Upper lobe of left lung (tissue), 6 donors: ENCODE data around the gene PPP1R18. TPM values are rescaled to one million over a fixed set of nuclear protein-coding genes. Genes with fewer than 3 reads are reported as not detected.
"Not testable (repeated sequence)": the region's sequence is repeated elsewhere in the genome, so short reads cannot be mapped to it uniquely, and the experiment has no call there.

Experiments used
- ATAC-seq, 2 donors: fragments of 200-7000 bp; cut with Tn5 transposase; one replicate each; pipeline ENCODE4 v1.9.1; 2022; ENCODE audit warnings: mild to moderate bottlenecking in 2 of 2, moderate library complexity in 2 of 2; ENCODE audit not compliant: low FRiP score in 2 of 2
- DNase-seq, 2 donors: peaks; one replicate each; pipeline ENCODE4 v3.0.0-alpha.2; 2019 to 2020
- H3K27ac ChIP-seq, 4 donors: fragments of 200-600 bp; sonication (generic); one replicate each; pipeline ENCODE4 v1.5.1; 2016 to 2019
- H3K27me3 ChIP-seq, 4 donors: fragments of 200-600 bp; sonication (generic); one replicate each; pipeline ENCODE4 v1.5.1; 2017 to 2019
- H3K36me3 ChIP-seq, 4 donors: fragments of 200-600 bp; sonication (generic); one replicate each; pipeline ENCODE4 v1.5.1; 2016 to 2019
- H3K4me1 ChIP-seq, 4 donors: fragments of 200-600 bp; sonication (generic); one replicate each; pipeline ENCODE4 v1.5.1; 2018 to 2019
- H3K4me3 ChIP-seq, 4 donors: fragments of 200-600 bp; sonication (generic); one replicate each; pipeline ENCODE4 v1.5.1; 2017 to 2019; ENCODE audit warnings: mild to moderate bottlenecking in 2 of 4, moderate library complexity in 1 of 4
- H3K9me3 ChIP-seq, 4 donors: fragments of 200-600 bp; sonication (generic); one replicate each; pipeline ENCODE4 v1.5.1; 2018 to 2019
- EP300 ChIP-seq, 4 donors: sonication (generic); formaldehyde crosslinking; IDR thresholded peaks; one replicate each; pipeline ENCODE4 v1.5.1; 2017; ENCODE audit warnings: antibody characterized with exemption in 4 of 4, control low read depth in 2 of 4
- POLR2A ChIP-seq, 4 donors: fragments of 450-650 bp; IDR thresholded peaks; one replicate each; pipeline ENCODE4 v1.5.1; 2016 to 2017; ENCODE audit warnings: antibody characterized with exemption in 4 of 4, mild to moderate bottlenecking in 2 of 4
- POLR2AphosphoS5 ChIP-seq, 2 donors: sonication (generic); formaldehyde crosslinking; IDR thresholded peaks; one replicate each; pipeline ENCODE4 v1.5.1; 2017; ENCODE audit warnings: antibody characterized with exemption in 2 of 2
- WGBS, 2 donors: methylation state at CpG; one replicate each; pipeline ENCODE4 v1.1.5; 2017 to 2018; 5-methylcytosine and 5-hydroxymethylcytosine counted together
- total RNA-seq, 6 donors: library from RNA; depleted of rRNA in 4 of 6; stranded (reverse); fragments of >200 nt in 4 of 6; gene quantifications; one replicate each; pipeline versions ENCODE4 v1.1.0 to v1.2.1, GENCODE V29; 2016 to 2021
- TF ChIP-seq, protein P1 (sequence below), 6 experiments: fragments of 450-650 bp in 4 of 6; fragments of 200-600 bp in 2 of 6; sonication (generic) in 2 of 6; IDR thresholded peaks; one replicate each; pipeline ENCODE4 v1.5.1; 2016 to 2019; ENCODE audit warnings: antibody characterized with exemption in 6 of 6
- donor health status: DM: no; HTN: no; CAD: no; lungs with moderate emphysema.
- donor health status: DM: no; HTN: yes; CAD: no; lungs with severe emphysema.

PPP1R18 gene
- total RNA-seq, 6 donors from 2014 or later: 23.5 to 103 (median 60.8) TPM

DNA sequence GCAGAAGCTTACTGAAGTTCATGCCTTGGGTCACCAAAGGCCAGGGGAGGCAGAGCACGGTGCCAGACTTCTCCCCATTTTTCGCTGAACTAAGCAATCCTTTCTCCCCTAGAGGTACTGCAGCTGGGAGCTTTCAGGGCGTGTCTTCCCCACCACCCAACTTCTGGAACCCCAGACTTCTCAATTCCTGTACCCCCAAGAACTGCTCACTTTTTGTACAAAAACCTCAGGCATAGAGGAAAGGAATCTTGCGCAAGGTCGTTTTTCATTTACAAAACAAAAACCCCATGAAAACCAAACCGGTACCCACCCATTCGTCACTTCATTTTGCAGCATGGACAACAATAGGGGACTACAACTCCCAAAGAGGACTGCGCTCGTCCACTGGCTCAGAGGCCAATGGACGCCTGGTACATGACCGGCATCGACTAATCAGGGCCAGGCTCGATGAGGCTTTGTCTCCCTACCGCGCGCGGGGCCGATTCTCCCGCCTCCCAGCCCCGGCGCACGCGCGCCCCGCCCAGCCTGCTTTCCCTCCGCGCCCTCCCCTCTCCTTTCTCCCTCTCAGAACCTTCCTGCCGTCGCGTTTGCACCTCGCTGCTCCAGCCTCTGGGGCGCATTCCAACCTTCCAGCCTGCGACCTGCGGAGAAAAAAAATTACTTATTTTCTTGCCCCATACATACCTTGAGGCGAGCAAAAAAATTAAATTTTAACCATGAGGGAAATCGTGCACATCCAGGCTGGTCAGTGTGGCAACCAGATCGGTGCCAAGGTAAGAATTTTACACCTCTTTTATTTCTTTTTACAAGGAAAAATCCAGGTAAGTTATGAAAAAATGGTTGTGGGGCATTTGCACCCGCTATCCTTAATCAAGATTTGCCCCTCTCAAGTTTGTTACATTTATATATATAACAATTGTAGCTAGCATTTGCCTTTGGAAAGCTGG is 33.6 kb upstream of the PPP1R18 start, which contains the start of gene TUBB:
TUBB (plus strand) TSS at position 562 of the 947 bp plus-strand sequence; CDS start at position 717, 155 bp downstream.
- peak; percentile 85 to 93 for ATAC-seq
- H3K27ac ChIP-seq: peak within 1 kb of the TSS; percentile 91 to 95 (median 92)
- H3K27me3 ChIP-seq: no peaks in the 10 kb centered on the region
- WGBS, 2 donors: 0 to 1% methylated on average over 38 of the region's 38 CpGs
- peak within 1 kb of the TSS; percentile 64 to 87 (median 76) for H3K4me3 ChIP-seq
- peaks cover 20 to 30% (median 25%) of the 10 kb centered on the region in 4 donors for H3K36me3 ChIP-seq
- TF ChIP-seq POLR2AphosphoS5 (IDR thresholded peaks at IDR 0.05): peak; percentile 94 to 97
- TF ChIP-seq EP300 (IDR thresholded peaks at IDR 0.05): peak in 1 of 4 donors; percentile 43
- TF ChIP-seq, protein P1, sequence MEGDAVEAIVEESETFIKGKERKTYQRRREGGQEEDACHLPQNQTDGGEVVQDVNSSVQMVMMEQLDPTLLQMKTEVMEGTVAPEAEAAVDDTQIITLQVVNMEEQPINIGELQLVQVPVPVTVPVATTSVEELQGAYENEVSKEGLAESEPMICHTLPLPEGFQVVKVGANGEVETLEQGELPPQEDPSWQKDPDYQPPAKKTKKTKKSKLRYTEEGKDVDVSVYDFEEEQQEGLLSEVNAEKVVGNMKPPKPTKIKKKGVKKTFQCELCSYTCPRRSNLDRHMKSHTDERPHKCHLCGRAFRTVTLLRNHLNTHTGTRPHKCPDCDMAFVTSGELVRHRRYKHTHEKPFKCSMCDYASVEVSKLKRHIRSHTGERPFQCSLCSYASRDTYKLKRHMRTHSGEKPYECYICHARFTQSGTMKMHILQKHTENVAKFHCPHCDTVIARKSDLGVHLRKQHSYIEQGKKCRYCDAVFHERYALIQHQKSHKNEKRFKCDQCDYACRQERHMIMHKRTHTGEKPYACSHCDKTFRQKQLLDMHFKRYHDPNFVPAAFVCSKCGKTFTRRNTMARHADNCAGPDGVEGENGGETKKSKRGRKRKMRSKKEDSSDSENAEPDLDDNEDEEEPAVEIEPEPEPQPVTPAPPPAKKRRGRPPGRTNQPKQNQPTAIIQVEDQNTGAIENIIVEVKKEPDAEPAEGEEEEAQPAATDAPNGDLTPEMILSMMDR (IDR thresholded peaks at IDR 0.05): peak in 4 of 6 experiments; percentile 21 to 39 (median 25)
- TF ChIP-seq POLR2A (IDR thresholded peaks at IDR 0.05): peak in 3 of 4 donors; percentile 74 to 93 (median 77)
- H3K9me3 ChIP-seq: no peaks in the 10 kb centered on the region
- peaks cover 41 to 61% (median 60%) of the 10 kb centered on the region in 4 donors for H3K4me1 ChIP-seq
- peak; percentile 99 for DNase-seq

DNA sequence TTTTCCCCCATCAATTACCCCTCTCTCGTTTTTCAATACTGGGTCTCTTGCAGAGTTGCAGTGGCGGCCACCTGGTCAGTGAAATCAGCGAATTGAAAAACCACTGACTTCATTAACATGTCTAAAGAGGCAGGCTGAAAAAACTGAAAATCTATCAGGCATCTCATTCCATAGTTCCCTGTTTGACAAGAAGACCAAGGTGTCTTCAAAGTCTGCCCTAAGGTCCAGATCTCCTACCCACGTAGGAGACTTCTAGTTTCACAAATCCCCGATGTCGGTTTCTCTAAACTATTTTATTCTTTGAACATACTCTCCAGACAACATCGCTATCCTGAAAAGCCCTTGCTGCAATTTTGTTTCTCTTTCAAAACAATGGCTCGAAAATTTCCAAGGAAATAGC is 32.9 kb upstream of the PPP1R18 start:
- peaks cover 41 to 57% (median 55%) of the 10 kb centered on the region in 4 donors for H3K4me1 ChIP-seq
- peak overlapping the region in 3 of 4 donors; percentile 64 to 87 (median 77) for H3K4me3 ChIP-seq
- TF ChIP-seq EP300 (IDR thresholded peaks at IDR 0.05) (no peak), POLR2AphosphoS5 (IDR thresholded peaks at IDR 0.05) (no peak), POLR2A (IDR thresholded peaks at IDR 0.05) (no peak)
- TF ChIP-seq, protein P1 (IDR thresholded peaks at IDR 0.05): no peak
- peak overlapping the region; percentile 85 to 95 (median 92) for H3K27ac ChIP-seq
- DNase-seq (no peak), ATAC-seq (no peak)
- 18 to 20% methylated on average over 8 of the region's 8 CpGs for WGBS, 2 donors
- H3K27me3 ChIP-seq: no peaks in the 10 kb centered on the region
- no peaks in the 10 kb centered on the region for H3K9me3 ChIP-seq
- peaks cover 14 to 28% (median 18%) of the 10 kb centered on the region in 4 donors for H3K36me3 ChIP-seq

DNA sequence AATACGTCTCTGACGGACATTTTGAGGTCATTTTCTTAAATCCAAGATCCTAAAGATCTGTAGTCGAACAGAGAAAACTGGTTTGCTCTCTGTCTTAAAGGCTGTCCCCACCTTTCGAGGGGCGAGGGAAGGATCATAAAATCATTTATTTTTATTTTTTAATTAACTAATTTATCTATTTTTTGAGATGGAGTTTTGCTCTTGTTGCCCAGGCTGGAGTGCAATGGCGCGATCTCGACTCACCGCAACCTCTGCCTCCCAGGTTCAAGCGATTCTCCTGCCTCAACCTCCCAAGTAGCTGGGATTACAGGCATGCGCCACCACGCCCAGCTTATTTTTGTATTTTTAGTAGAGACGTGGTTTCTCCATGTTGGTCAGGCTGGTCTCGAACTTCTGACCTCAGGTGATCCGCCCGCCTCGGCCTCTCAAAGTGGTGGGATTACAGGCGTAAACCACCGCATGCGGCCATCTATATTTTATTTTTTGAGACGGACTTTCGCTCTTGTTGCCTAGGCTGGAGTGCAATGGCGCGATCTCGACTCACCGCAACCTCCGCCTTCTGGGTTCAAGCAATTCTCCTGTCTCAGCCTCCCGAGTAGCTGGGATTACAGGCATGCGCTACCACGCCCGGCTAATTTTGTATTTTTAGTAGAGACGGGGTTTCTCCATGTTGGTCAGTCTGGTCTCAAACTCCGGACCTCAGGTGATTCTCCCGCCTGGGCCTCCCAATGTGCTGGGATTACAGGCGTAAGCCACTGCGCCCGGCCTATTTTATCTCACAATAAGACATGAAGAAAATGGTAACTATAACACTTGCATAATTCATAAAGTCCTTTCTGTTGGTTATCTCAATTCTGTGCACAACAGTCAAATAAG is 31.6 kb upstream of the PPP1R18 start:
- WGBS, 2 donors: 76 to 80% methylated on average over 37 of the region's 37 CpGs
- Histone ChIP-seq H3K36me3 (peaks cover 1 to 26% (median 11%) of the 10 kb centered on the region in 4 donors), H3K27ac (peak overlapping the region; percentile 88 to 93 (median 92)), H3K4me3 (peak overlapping the region in 3 of 4 donors; percentile 61 to 76 (median 63)), H3K4me1 (peaks cover 41 to 44% (median 44%) of the 10 kb centered on the region in 4 donors)
- H3K9me3 ChIP-seq, DNase-seq, ATAC-seq, H3K27me3 ChIP-seq: not testable (repeated sequence)
- TF ChIP-seq, protein P1 (IDR thresholded peaks at IDR 0.05): peak in 2 of 6 experiments; percentile 0 to 2

DNA sequence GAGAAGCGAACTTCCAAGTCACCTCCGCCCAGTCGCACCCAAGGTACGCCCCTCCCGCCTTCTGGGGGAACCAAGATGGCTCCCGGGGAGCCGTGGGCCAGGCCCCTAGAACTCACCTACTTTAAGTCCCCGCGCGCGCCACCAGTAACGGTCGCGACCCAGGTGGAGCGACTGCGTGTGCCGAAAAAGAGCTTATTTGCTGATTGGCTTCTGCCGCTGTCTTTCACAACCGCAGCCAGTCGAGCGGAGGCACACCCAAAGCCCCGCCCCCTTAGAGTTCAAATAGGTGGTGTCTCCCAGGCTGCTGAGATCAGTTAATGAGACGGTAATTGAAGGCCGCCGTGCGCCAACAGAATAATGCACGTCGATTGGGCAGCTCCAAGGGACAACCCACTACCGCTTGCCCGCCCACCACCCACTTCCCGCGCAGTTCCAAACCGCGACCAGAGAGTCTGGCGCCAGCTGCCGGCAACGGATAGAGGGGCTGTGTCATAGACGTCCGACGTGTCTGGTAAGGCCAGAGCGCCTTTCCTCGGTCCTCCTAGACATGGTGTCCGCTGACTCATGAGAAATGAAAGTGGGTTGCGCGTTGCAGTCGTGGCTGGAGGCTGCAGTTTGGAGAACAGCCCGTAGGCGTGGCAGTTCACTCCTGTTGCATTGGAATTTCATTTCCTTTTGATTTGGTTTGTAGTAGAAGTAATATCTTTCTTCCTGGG is 30.8 kb upstream of the PPP1R18 start, which contains the start of gene MDC1:
MDC1 (minus strand) TSS at position 153 of the 716 bp plus-strand sequence. CDS start 2,106 bp downstream, outside the sequence.
- WGBS, 2 donors: 1 to 3% methylated on average over 16 to 45 of the region's 48 CpGs
- Histone ChIP-seq H3K36me3 (peaks cover 0 to 26% (median 14%) of the 10 kb centered on the region in 4 donors), H3K27me3 (no peaks in the 10 kb centered on the region), H3K4me3 (peak within 1 kb of the TSS; percentile 52 to 76 (median 62)), H3K27ac (peak within 1 kb of the TSS; percentile 91 to 93 (median 92)), H3K9me3 (no peaks in the 10 kb centered on the region), H3K4me1 (peaks cover 35 to 37% (median 37%) of the 10 kb centered on the region in 4 donors)
- DNase-seq (peak; percentile 96 to 100), ATAC-seq (peak; percentile 91 to 97)
- TF ChIP-seq POLR2A (IDR thresholded peaks at IDR 0.05) (peak in 3 of 4 donors; percentile 21 to 89 (median 61)), EP300 (IDR thresholded peaks at IDR 0.05) (peak in 1 of 4 donors; percentile 2), POLR2AphosphoS5 (IDR thresholded peaks at IDR 0.05) (peak; percentile 97)
- TF ChIP-seq, protein P1 (IDR thresholded peaks at IDR 0.05): peak in 5 of 6 experiments; percentile 44 to 77 (median 64)
